HCT116 (cell line): Measurements from ENCODE around the gene PDLIM7.

Experiments
- CTCF ChIP-seq, 3 experiments: fragments of 200-600 bp in 1 of 3; sonication (generic) in 1 of 3; IDR thresholded peaks in 2 of 3; conservative IDR thresholded peaks in 1 of 3; 2 replicates each; pipeline ENCODE4 v1.5.1; 2012 to 2017; ENCODE audit warnings: low read depth in 2 of 3, low read length in 2 of 3, antibody characterized with exemption in 1 of 3, borderline replicate concordance in 1 of 3, control low read depth in 1 of 3, mild to moderate bottlenecking in 1 of 3, mixed read lengths in 1 of 3, mixed run types in 1 of 3, moderate library complexity in 1 of 3; ENCODE audit not compliant: insufficient read depth in 1 of 3
- EZH2 ChIP-seq: fragments of 200-600 bp; sonication (generic); IDR thresholded peaks from 2 replicates; pipeline ENCODE4 v1.6.1; 2017; ENCODE audit warnings: antibody characterized with exemption, mixed run types
- ZBTB33 ChIP-seq: IDR thresholded peaks from 2 replicates; pipeline ENCODE4 v1.6.1; 2011; ENCODE audit warnings: mild to moderate bottlenecking, low read length, moderate library complexity; ENCODE audit not compliant: insufficient replicate concordance; ENCODE audit errors: extremely low read depth

- TF ChIP-seq CTCF (IDR thresholded peaks at IDR 0.05 in 2 of 3, conservative IDR thresholded peaks at IDR 0.05 in 1 of 3; ENCODE audit: borderline replicate concordance in 1 of 3, insufficient read depth in 1 of 3, low read depth in 2 of 3, low read length in 2 of 3) (no peak), EZH2 (no peak), ZBTB33 (no peak)
Observed at GRCh38 chr5:177438468-177438867, 58.9 kb downstream of the PDLIM7 start.
